Loucy (cell line): ENCODE data around the gene CNP.

ENCODE experiments used
- EZH2phosphoT487 ChIP-seq: fragments of 200-600 bp; IDR thresholded peaks from 2 replicates; pipeline ENCODE4 v1.6.1; 2018; ENCODE audit warnings: antibody characterized with exemption, mild to moderate bottlenecking, moderate library complexity, borderline replicate concordance
- TF ChIP-seq, protein P1 (sequence below): fragments of 200-600 bp; sonication (generic); conservative IDR thresholded peaks from 2 replicates; pipeline ENCODE4 v1.5.1; 2014; ENCODE audit warnings: mild to moderate bottlenecking, antibody characterized with exemption, low read length

DNA sequence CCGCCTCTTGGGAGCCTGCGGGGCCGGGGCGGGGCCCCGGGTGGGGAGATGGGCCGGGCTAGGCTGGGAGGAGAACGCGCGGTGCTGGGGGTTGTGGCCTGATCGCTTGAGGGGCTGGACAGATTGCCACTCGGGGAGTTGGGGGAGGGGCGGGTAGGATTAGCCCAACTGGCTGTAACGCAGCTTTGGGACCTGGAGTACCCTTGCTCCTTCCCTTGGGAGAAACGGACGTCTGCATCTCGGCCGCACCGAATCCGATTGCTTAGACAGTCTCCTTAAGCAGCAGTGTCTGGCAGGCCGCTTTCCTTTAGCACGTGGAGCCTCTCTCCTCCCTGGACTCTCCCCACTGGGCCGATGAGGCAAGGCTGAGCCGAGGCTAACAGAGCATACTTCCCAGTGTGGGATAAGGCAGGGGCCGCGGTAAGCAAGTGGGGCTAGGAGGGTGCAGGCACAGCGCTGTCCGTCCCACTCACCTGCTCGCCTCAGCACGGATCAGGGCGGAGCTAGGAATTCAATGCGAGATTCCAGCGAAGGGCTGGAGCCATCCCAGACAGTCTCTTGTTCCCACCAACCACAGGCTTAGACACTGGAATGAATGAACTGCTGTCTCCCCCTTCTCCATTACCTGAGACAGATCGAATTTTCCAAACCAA lies 47.3 kb upstream of the CNP start:
- TF ChIP-seq, protein P1, sequence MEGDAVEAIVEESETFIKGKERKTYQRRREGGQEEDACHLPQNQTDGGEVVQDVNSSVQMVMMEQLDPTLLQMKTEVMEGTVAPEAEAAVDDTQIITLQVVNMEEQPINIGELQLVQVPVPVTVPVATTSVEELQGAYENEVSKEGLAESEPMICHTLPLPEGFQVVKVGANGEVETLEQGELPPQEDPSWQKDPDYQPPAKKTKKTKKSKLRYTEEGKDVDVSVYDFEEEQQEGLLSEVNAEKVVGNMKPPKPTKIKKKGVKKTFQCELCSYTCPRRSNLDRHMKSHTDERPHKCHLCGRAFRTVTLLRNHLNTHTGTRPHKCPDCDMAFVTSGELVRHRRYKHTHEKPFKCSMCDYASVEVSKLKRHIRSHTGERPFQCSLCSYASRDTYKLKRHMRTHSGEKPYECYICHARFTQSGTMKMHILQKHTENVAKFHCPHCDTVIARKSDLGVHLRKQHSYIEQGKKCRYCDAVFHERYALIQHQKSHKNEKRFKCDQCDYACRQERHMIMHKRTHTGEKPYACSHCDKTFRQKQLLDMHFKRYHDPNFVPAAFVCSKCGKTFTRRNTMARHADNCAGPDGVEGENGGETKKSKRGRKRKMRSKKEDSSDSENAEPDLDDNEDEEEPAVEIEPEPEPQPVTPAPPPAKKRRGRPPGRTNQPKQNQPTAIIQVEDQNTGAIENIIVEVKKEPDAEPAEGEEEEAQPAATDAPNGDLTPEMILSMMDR: no peak
- no peak for TF ChIP-seq EZH2phosphoT487
